ENCODE measurements around the gene TTC7B.

The TTC7B gene

DNA sequence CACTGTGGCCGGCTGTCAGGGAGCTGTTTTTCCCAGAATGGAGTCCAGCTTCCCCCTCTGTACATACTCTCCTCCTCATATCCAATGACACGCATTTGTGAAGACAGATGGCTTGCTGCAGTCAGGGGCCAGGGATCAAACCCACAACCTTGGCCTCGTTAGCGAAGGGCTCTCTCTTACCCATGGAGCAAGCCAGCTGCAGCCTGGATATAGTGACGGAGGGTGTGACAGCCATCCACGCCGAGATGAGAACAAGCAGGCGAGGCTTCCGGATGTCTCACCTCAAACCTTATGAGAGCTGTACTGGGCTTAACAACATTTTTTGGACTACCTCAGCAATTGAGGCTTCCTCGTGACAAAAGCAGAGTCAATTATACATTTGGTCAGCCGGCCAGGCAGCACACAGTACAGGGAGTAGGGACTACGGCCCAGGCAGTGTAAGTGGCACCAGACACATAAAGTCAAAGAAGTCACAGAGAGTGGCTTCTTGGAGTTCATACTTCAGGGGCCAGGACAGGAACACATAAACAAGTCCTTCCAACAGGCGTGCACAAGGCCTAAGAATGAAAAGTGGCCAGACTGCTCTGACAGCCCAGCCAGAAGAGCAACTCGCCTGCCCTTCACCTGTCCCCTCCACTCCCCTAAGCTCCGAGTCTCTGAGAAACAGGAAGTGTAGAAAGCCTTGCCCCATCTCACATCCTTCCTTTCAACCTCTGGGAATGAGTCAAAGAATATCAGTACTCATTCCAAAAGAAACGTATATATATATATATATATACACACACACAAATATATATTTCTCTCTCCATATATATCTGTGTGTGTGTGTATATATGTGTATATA, 115.1 kb downstream of the TTC7B start:
- H3K27me3 ChIP-seq (ENCODE audit: control insufficient read depth, insufficient read depth, low read length): no peaks in the 10 kb centered on the region
- H3K4me3 ChIP-seq (ENCODE audit: low read length): no peak overlapping the region
- H3K4me1 ChIP-seq (ENCODE audit: control insufficient read depth, insufficient read depth, low read length): no peaks in the 10 kb centered on the region
- no peak overlapping the region for H3K9ac ChIP-seq (ENCODE audit: low read length)
- no peaks in the 10 kb centered on the region for H3K36me3 ChIP-seq (ENCODE audit: control insufficient read depth, insufficient read depth, low read length)
- no peaks in the 10 kb centered on the region for H3K9me3 ChIP-seq (ENCODE audit: control insufficient read depth, low read length)

DNA sequence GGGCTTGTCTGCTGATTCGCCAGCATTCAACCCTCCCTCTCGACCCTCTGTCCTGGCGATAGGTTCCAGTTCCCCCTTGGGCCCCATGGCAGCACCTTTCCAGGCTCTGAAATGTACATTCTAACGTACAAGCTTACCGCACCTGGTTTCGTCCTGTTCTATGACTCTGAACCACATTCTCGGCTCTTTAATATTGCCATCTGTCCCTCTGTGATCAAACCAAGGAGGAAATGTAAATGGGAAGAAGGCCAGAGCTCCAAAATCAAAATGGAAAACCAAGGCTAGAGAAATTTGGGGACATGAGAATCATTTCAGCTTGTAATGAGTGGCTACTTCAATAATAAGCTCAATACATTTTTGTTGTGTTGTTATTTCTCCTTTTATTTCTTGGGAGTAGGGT, 117.2 kb downstream of the TTC7B start:
- Histone ChIP-seq H3K27me3 (ENCODE audit: control insufficient read depth, insufficient read depth, low read length) (no peaks in the 10 kb centered on the region), H3K4me3 (ENCODE audit: low read length) (no peak overlapping the region), H3K36me3 (ENCODE audit: control insufficient read depth, insufficient read depth, low read length) (no peaks in the 10 kb centered on the region), H3K9me3 (ENCODE audit: control insufficient read depth, low read length) (no peaks in the 10 kb centered on the region), H3K9ac (ENCODE audit: low read length) (no peak overlapping the region), H3K4me1 (ENCODE audit: control insufficient read depth, insufficient read depth, low read length) (no peaks in the 10 kb centered on the region)

DNA sequence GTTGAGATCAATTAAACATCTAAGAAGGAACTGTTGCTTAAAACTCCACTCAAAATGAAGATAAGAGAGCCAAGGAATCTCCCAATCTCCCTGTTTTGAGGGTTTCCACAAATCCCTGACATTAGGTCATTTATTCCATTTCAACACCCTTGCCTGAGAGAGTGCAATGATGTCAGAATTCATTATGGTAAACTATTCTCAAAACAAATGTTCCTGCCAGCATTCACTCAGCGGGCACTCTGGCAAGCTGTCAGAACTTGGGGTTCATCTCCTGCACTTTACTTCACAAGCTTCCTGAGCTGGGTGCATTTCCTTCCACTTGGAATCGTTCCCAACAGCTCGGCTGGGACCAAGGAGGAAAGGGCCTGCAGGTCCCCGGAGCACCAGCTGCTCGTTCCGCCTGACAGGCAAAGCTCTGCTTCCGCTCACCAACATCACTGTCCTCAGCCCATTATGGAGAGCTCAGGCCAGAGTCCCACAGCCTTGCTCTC, 117.8 kb downstream of the TTC7B start:
- H3K9me3 ChIP-seq (ENCODE audit: control insufficient read depth, low read length): no peaks in the 10 kb centered on the region
- H3K9ac ChIP-seq (ENCODE audit: low read length): no peak overlapping the region
- no peaks in the 10 kb centered on the region for H3K36me3 ChIP-seq (ENCODE audit: control insufficient read depth, insufficient read depth, low read length)
- H3K27me3 ChIP-seq (ENCODE audit: control insufficient read depth, insufficient read depth, low read length): no peaks in the 10 kb centered on the region
- H3K4me1 ChIP-seq (ENCODE audit: control insufficient read depth, insufficient read depth, low read length): no peaks in the 10 kb centered on the region
- no peak overlapping the region for H3K4me3 ChIP-seq (ENCODE audit: low read length)

DNA sequence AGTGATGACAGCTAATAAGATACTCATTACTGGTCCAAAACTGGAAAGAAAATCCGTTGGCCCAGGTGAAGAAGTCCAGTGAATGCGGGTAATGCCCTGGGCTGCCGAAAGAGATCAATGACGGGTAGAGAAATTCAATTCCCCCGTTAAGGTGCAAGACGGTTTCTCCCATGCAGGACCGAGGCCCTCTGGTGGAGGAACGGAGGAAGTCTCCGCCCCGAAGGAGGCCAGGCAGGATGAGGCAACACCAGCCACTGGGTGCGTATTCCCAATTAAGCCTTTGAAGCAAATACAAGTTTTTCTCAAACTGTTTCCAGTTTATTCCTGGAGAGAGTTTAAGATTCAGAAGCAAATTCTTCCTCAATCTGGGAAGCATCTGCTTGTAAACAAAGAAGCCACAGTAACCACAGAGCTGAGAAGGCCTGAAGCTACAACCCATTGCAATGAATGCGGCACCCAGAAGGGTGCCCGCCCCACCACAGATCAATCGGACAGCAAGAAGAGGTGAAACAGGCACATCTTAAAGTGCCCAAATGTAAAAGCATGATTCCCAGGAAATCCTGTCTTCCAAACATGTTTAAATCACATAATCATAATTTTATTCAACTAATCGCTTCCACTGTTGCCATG, 118.5 kb downstream of the TTC7B start:
- H3K9ac ChIP-seq (ENCODE audit: low read length): no peak overlapping the region
- no peaks in the 10 kb centered on the region for H3K27me3 ChIP-seq (ENCODE audit: control insufficient read depth, insufficient read depth, low read length)
- no peaks in the 10 kb centered on the region for H3K9me3 ChIP-seq (ENCODE audit: control insufficient read depth, low read length)
- no peak overlapping the region for H3K4me3 ChIP-seq (ENCODE audit: low read length)
- no peaks in the 10 kb centered on the region for H3K36me3 ChIP-seq (ENCODE audit: control insufficient read depth, insufficient read depth, low read length)
- no peaks in the 10 kb centered on the region for H3K4me1 ChIP-seq (ENCODE audit: control insufficient read depth, insufficient read depth, low read length)

DNA sequence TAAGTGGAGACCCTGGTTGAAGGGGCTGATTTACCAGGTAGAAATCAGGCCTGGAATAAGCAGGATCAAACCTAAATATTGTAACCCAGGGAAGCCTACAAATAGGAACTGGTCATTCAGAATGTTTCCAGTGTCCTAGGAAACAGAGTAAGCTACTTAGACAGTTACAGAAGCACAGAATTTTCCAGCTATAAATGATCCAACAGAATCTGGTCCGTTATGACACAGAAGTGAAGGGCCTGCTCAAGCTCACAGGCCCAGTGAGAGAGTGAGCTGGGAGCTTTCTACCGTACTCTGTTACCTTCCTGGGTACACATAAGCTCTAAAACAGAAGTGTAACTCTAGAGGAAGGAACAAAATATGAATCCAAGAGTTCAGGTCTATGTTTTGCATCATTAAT, 119.1 kb downstream of the TTC7B start:
- Histone ChIP-seq H3K36me3 (ENCODE audit: control insufficient read depth, insufficient read depth, low read length) (no peaks in the 10 kb centered on the region), H3K27me3 (ENCODE audit: control insufficient read depth, insufficient read depth, low read length) (no peaks in the 10 kb centered on the region), H3K9me3 (ENCODE audit: control insufficient read depth, low read length) (no peaks in the 10 kb centered on the region), H3K4me3 (ENCODE audit: low read length) (no peak overlapping the region), H3K4me1 (ENCODE audit: control insufficient read depth, insufficient read depth, low read length) (no peaks in the 10 kb centered on the region), H3K9ac (ENCODE audit: low read length) (no peak overlapping the region)

DNA sequence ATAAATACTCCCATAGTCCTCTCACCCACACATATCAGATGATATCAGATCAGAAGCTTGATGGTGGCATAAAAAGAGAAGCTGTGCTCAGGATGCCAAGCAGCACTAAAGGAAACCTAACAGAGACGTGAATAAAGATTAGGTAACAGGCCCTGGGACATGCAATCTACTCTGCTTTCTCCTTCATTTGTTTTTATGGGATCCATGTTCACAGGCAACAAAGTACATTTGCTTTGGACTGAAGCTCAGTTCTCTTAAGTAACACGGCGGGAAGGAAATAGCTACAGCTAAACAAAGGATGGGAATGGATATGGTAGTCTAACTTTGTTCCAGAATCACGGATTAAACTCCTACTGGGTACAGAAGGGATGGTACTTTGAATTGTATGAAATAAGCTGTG, 119.5 kb downstream of the TTC7B start:
- no peaks in the 10 kb centered on the region for H3K4me1 ChIP-seq (ENCODE audit: control insufficient read depth, insufficient read depth, low read length)
- no peak overlapping the region for H3K4me3 ChIP-seq (ENCODE audit: low read length)
- H3K27me3 ChIP-seq (ENCODE audit: control insufficient read depth, insufficient read depth, low read length): no peaks in the 10 kb centered on the region
- no peaks in the 10 kb centered on the region for H3K36me3 ChIP-seq (ENCODE audit: control insufficient read depth, insufficient read depth, low read length)
- H3K9me3 ChIP-seq (ENCODE audit: control insufficient read depth, low read length): no peaks in the 10 kb centered on the region
- H3K9ac ChIP-seq (ENCODE audit: low read length): no peak overlapping the region

DNA sequence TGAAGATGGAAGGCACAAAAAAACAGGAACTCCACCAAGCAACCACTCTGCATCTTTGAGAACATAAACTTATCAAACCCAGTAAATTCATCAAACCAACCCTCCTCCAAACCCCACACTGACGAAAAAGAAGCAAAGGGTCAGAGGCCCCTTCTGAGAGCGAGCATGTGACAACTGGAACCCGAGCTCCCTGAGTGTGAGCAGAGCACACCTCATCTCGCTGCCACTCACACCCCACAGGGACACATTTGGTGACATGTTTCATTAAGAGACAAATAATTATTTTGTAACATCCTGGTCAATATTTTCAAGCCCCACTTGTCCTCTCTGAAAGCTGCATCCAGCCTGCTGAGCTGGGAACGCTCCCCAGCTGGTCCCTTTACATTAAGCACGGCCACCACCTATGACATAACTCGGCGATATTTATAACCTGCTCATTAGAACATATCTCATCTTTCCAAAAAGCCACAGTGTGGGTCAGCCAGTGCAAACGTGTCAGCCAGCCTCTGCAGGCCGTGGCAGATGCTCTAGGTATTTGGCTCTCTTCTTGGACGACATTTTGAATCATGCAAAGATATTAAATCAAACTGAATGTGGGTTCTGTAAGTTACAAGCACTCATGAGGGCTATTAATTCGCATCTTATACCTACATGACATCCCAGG, 120.1 kb downstream of the TTC7B start:
- H3K4me3 ChIP-seq (ENCODE audit: low read length): no peak overlapping the region
- H3K4me1 ChIP-seq (ENCODE audit: control insufficient read depth, insufficient read depth, low read length): no peaks in the 10 kb centered on the region
- no peak overlapping the region for H3K9ac ChIP-seq (ENCODE audit: low read length)
- H3K27me3 ChIP-seq (ENCODE audit: control insufficient read depth, insufficient read depth, low read length): no peaks in the 10 kb centered on the region
- no peaks in the 10 kb centered on the region for H3K9me3 ChIP-seq (ENCODE audit: control insufficient read depth, low read length)
- no peaks in the 10 kb centered on the region for H3K36me3 ChIP-seq (ENCODE audit: control insufficient read depth, insufficient read depth, low read length)

DNA sequence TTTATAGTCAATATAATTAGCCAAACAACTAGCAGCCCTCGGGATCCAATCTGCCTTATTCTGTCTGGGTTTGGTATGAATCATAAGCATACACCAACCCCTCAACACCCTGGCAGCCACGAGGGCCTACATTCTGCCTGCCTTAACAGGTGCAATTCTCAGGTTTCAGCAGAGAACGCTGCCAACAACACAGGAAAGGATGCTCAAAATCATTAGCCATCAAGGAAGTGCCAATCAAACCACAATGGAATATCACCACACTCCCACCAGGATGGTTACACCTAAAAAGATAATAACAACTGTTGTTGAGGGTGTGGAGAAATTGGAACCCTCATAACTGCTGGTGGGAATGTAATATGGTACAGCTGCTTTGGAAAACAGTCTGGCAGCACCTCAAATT, 122.8 kb downstream of the TTC7B start:
- Histone ChIP-seq H3K4me3 (ENCODE audit: low read length) (no peak overlapping the region), H3K9me3 (ENCODE audit: control insufficient read depth, low read length) (no peaks in the 10 kb centered on the region)

DNA sequence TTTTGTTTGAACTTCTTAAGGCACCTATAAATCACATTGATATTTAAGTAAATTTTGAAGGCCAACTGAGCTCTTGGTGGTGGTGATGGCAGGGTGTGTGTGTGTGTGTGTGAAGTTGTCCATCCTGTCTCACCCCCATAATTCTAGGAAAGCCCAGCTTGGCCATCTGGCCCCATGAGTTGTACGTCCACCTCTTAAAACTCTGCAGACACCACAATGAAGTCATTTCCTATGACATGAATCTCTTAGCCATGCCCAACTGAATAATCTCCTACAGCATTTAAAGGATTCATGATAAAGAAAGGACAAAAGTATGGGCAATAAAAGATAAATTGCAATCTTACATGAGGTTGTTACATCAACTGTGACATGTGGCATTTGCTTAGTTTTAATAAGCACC, 123.4 kb downstream of the TTC7B start:
- Histone ChIP-seq H3K27me3 (ENCODE audit: control insufficient read depth, insufficient read depth, low read length) (no peaks in the 10 kb centered on the region), H3K9ac (ENCODE audit: low read length) (no peak overlapping the region), H3K4me3 (ENCODE audit: low read length) (no peak overlapping the region), H3K9me3 (ENCODE audit: control insufficient read depth, low read length) (no peaks in the 10 kb centered on the region), H3K36me3 (ENCODE audit: control insufficient read depth, insufficient read depth, low read length) (no peaks in the 10 kb centered on the region), H3K4me1 (ENCODE audit: control insufficient read depth, insufficient read depth, low read length) (no peaks in the 10 kb centered on the region)

More for the DNA sequence above, 122.8 kb downstream of the TTC7B start:
- H3K36me3 ChIP-seq (ENCODE audit: control insufficient read depth, insufficient read depth, low read length): no peaks in the 10 kb centered on the region
- no peaks in the 10 kb centered on the region for H3K27me3 ChIP-seq (ENCODE audit: control insufficient read depth, insufficient read depth, low read length)
- H3K9ac ChIP-seq (ENCODE audit: low read length): no peak overlapping the region
- no peaks in the 10 kb centered on the region for H3K4me1 ChIP-seq (ENCODE audit: control insufficient read depth, insufficient read depth, low read length)

DNA sequence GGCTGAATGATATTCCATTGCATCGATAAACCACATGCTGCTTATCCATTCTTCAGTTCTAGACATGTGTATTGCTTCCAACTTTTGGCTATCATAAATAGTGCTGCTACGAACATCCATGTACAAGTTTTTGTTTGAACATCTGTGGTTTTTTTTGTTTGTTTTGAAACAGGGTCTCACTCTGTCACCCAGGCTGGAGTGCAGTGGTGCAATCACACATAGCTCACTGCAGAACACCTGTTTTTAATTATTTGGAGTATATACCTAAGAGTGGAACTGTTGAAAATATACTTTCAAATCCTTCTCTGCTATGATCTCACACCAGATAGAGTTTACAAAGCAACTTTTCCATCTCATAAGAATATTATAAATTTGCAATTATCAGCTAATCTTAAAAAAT, 124.2 kb downstream of the TTC7B start:
- Histone ChIP-seq H3K9ac (ENCODE audit: low read length) (no peak overlapping the region), H3K36me3 (ENCODE audit: control insufficient read depth, insufficient read depth, low read length) (no peaks in the 10 kb centered on the region), H3K4me1 (ENCODE audit: control insufficient read depth, insufficient read depth, low read length) (no peaks in the 10 kb centered on the region), H3K9me3 (ENCODE audit: control insufficient read depth, low read length) (no peaks in the 10 kb centered on the region), H3K4me3 (ENCODE audit: low read length) (no peak overlapping the region), H3K27me3 (ENCODE audit: control insufficient read depth, insufficient read depth, low read length) (no peaks in the 10 kb centered on the region)

DNA sequence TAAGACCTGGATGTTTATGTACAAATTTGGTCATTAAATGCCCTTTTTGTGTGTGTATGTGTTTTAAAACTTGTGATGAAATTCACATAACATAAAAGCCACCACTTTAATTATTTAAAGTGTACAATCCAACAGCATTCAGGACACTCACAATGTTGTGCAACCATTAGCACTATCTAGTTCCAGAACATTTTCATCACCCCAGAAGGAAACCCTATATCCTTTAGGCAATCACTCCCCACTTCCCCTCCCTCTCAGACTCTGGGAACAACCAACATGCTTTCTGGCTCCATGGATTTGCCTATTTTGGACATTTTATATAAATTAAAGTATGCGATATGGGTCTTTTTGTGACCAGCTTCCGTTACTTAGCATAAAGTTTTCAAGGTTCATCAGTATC, 124.6 kb downstream of the TTC7B start:
- no peaks in the 10 kb centered on the region for H3K9me3 ChIP-seq (ENCODE audit: control insufficient read depth, low read length)
- no peak overlapping the region for H3K4me3 ChIP-seq (ENCODE audit: low read length)
- no peaks in the 10 kb centered on the region for H3K27me3 ChIP-seq (ENCODE audit: control insufficient read depth, insufficient read depth, low read length)
- H3K4me1 ChIP-seq (ENCODE audit: control insufficient read depth, insufficient read depth, low read length): no peaks in the 10 kb centered on the region
- no peak overlapping the region for H3K9ac ChIP-seq (ENCODE audit: low read length)
- no peaks in the 10 kb centered on the region for H3K36me3 ChIP-seq (ENCODE audit: control insufficient read depth, insufficient read depth, low read length)

DNA sequence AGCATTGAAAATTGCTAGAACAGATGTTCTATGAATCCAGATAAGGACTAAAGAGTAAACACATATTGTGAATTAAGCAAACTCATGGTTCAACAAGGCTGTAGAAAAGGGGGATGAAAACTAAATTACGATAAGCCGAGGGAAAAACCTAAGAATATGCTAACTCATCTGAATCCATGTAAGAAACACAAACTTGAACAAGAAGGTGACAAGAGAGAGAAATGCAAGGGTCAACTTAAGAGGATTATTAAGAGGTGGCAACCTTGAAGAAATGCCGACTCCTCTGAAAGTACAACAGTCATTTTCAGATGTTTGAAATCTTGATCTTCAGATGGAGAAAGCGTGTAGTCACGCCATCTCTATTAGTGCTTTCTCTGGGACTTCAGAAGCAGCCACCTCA, 128.6 kb downstream of the TTC7B start:
- no peaks in the 10 kb centered on the region for H3K9me3 ChIP-seq (ENCODE audit: control insufficient read depth, low read length)
- H3K36me3 ChIP-seq (ENCODE audit: control insufficient read depth, insufficient read depth, low read length): no peaks in the 10 kb centered on the region
- no peak overlapping the region for H3K4me3 ChIP-seq (ENCODE audit: low read length)
- no peaks in the 10 kb centered on the region for H3K4me1 ChIP-seq (ENCODE audit: control insufficient read depth, insufficient read depth, low read length)
- H3K27me3 ChIP-seq (ENCODE audit: control insufficient read depth, insufficient read depth, low read length): no peaks in the 10 kb centered on the region
- no peak overlapping the region for H3K9ac ChIP-seq (ENCODE audit: low read length)

All from mucosa of stomach (tissue), 1 donor.